Peyer's patch (tissue), 4 donors: ENCODE results near the gene TOM1L2. TPM values are rescaled to one million over a fixed set of nuclear protein-coding genes. Genes with fewer than 3 reads are reported as not detected.

ENCODE experiments used
- DNase-seq, 3 donors: peaks; one replicate each; pipeline ENCODE4 v3.0.0-alpha.2; 2017 to 2019
- H3K27ac ChIP-seq, 4 donors: fragments of 200-600 bp; sonication (generic); one replicate each; pipeline ENCODE4 v1.5.1; 2016 to 2019
- H3K27me3 ChIP-seq, 2 donors: fragments of 200-600 bp; sonication (generic); one replicate each; pipeline ENCODE4 v1.5.1; 2019
- H3K36me3 ChIP-seq, 3 donors: fragments of 200-600 bp; sonication (generic); one replicate each; pipeline ENCODE4 v1.5.1; 2016 to 2019
- H3K4me1 ChIP-seq, 4 donors: fragments of 200-600 bp; sonication (generic); one replicate each; pipeline ENCODE4 v1.5.1; 2016 to 2019
- H3K4me3 ChIP-seq, 4 donors: fragments of 200-600 bp; sonication (generic); 1 replicate in 3 of 4; 2 replicates in 1 of 4; pipeline ENCODE4 v1.5.1; 2016 to 2019; ENCODE audit warnings: mild to moderate bottlenecking in 1 of 4
- H3K9me3 ChIP-seq, 4 donors: fragments of 200-600 bp; sonication (generic); one replicate each; pipeline ENCODE4 v1.5.1; 2016 to 2019; ENCODE audit warnings: mild to moderate bottlenecking in 1 of 4
- CTCF ChIP-seq, 6 experiments: fragments of 450-650 bp in 4 of 6; fragments of 200-600 bp in 2 of 6; sonication (generic) in 1 of 6; IDR thresholded peaks; one replicate each; pipeline ENCODE4 v1.5.1; 2017 to 2019; ENCODE audit warnings: antibody characterized with exemption in 6 of 6, mild to moderate bottlenecking in 3 of 6, moderate library complexity in 1 of 6
- POLR2A ChIP-seq, 2 donors: fragments of 450-650 bp; IDR thresholded peaks; one replicate each; pipeline ENCODE4 v1.5.1; 2017; ENCODE audit warnings: antibody characterized with exemption in 2 of 2, mild to moderate bottlenecking in 2 of 2, moderate library complexity in 2 of 2
- total RNA-seq, 4 donors: library from RNA; depleted of rRNA; stranded (reverse); fragments of >200 nt; gene quantifications; one replicate each; pipeline ENCODE4 v1.1.0, GENCODE V29; 2016

The TOM1L2 gene
- total RNA-seq, 4 donors from 2014 or later: 49.5 to 74.8 (median 62.7) TPM

- H3K36me3 ChIP-seq: peaks cover 0 to 11% (median 0%) of the 10 kb centered on the region in 3 donors
- H3K4me1 ChIP-seq: peaks cover 0 to 38% (median 20%) of the 10 kb centered on the region in 4 donors
- no peak overlapping the region for H3K4me3 ChIP-seq
- DNase-seq: peak in 2 of 3 donors; percentile 80 to 87
- no peaks in the 10 kb centered on the region for H3K9me3 ChIP-seq
- TF ChIP-seq CTCF (IDR thresholded peaks at IDR 0.05) (no peak), POLR2A (IDR thresholded peaks at IDR 0.05) (no peak)
- H3K27ac ChIP-seq: peak overlapping the region; percentile 68 to 80 (median 78)
- H3K27me3 ChIP-seq: no peaks in the 10 kb centered on the region
These were observed 122.9 kb downstream of the TOM1L2 start for GRCh38 chr17:17849147-17849820.

DNA sequence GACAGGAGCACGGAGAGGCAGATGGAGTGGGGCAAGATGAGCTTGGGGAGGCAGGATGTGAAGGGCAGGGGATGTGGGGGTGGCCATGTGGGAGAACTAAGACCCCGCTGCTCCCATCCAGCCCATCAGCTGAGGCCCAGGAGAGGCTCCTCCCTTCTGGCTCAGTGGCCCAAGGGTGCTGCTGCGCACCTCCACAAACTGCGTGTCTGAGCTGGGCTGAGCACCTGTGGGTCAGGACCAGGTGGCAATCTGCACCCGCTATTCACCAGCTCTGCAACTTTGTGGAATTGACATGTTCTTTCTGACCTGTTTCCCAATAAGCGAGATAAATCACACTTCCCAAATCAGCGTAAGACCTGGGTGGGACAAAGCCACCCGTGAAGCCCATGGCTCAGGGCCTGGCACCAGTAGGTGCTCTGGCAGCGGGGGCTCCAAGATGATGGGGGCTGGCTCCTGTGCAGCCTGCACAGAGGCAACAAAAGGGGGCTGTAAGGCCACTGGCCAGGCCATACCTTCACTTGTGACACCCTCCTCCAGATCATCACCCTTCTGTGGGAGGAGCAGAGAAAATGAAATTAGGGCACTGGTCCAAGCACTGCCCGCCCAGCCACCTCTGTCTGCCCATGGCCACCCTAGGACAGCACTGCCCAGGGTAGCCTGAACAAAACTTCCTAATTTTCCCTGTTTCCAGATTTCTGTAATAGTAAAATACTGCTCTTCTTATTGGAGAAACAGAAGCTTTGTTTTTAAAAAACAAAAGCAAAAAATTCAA lies 123.7 kb downstream of the TOM1L2 start:
- Histone ChIP-seq H3K36me3 (peaks cover 0 to 11% (median 0%) of the 10 kb centered on the region in 3 donors), H3K4me3 (no peak overlapping the region), H3K27me3 (no peaks in the 10 kb centered on the region), H3K27ac (peak overlapping the region; percentile 2 to 80 (median 73)), H3K4me1 (peaks cover 0 to 33% (median 20%) of the 10 kb centered on the region in 4 donors), H3K9me3 (no peaks in the 10 kb centered on the region)
- no peak for TF ChIP-seq POLR2A (IDR thresholded peaks at IDR 0.05)
- no peak for TF ChIP-seq CTCF (IDR thresholded peaks at IDR 0.05)
- no peak for DNase-seq

DNA sequence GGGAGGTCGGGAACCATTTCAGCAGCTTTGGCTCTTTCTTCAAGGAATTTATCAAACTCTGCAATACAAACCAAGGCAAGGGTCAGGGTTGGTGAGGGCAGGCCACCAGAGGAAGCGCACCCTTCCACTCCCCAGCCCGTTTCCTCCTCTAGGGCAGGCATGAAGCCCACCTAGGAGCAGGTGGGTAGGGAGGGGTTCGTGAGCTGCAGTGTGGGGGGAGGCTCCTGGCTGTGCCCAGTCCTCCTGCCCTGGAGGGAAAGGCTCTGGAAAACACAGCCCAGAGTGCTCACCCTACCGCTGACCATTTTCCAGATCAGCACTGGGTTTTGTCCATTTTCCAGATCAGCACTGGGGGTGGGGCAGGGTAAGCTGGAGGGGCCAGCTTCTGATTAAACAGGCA lies 124.5 kb downstream of the TOM1L2 start:
- Histone ChIP-seq H3K9me3 (no peaks in the 10 kb centered on the region), H3K27me3 (no peaks in the 10 kb centered on the region), H3K4me1 (peaks cover 0 to 27% (median 20%) of the 10 kb centered on the region in 4 donors), H3K27ac (no peak overlapping the region), H3K4me3 (no peak overlapping the region), H3K36me3 (peaks cover 0 to 11% (median 0%) of the 10 kb centered on the region in 3 donors)
- DNase-seq: no peak
- no peak for TF ChIP-seq CTCF (IDR thresholded peaks at IDR 0.05)
- TF ChIP-seq POLR2A (IDR thresholded peaks at IDR 0.05): no peak

DNA sequence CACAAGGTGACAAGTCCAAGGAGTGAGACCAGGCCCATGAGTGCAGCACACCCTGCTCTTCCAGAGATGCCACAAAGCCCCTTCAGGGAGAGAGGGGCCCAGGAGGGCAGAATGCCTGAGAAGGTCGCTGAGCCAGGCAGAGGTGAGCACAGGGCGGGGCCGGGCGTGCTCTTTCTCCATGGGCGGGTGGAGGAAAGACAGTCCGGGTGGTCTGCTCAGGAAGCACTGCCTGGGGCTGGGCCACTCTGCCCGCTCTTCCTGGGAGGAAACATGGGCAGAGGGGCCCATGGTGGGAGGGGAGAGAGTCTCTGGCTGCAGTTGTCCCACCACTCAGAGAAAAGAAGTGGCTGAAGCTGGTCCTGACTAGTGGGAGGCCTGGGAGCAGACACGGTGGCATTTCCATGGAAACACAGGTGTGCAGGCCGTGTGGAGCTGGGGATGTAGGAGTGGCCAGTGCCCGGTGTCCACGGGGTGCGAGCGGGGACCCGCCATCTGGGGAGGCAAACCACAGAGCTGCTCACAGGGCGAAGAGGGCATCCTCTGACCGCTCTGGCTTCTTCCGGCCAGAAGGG lies 125.0 kb downstream of the TOM1L2 start:
- H3K36me3 ChIP-seq: peaks cover 0 to 11% (median 0%) of the 10 kb centered on the region in 3 donors
- TF ChIP-seq CTCF (IDR thresholded peaks at IDR 0.05): no peak
- TF ChIP-seq POLR2A (IDR thresholded peaks at IDR 0.05): no peak
- no peak overlapping the region for H3K4me3 ChIP-seq
- peaks cover 0 to 27% (median 20%) of the 10 kb centered on the region in 4 donors for H3K4me1 ChIP-seq
- no peaks in the 10 kb centered on the region for H3K9me3 ChIP-seq
- H3K27me3 ChIP-seq: no peaks in the 10 kb centered on the region
- no peak for DNase-seq
- no peak overlapping the region for H3K27ac ChIP-seq

DNA sequence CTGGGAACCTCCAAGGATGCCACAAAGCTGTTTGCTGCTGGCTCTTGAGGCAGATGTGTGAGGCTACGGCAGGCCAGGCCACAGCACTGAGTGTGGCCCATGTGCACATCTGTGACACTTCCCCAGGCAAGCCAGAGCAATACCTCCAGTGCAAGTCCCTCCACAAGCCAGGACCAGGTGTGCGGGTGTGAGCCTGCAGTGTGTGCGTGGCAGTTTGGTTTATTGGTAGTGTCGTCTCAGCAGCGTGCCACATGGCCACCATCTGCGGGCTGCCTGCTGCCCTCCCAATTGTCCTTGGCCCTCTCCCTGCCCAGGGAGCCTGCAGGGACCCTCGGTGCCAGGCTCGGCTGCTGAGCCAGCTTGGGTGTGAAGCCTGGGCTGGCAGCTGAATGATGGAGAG lies 125.6 kb downstream of the TOM1L2 start:
- no peaks in the 10 kb centered on the region for H3K27me3 ChIP-seq
- TF ChIP-seq CTCF (IDR thresholded peaks at IDR 0.05): no peak
- TF ChIP-seq POLR2A (IDR thresholded peaks at IDR 0.05): no peak
- no peak overlapping the region for H3K27ac ChIP-seq
- peaks cover 0 to 27% (median 20%) of the 10 kb centered on the region in 4 donors for H3K4me1 ChIP-seq
- H3K36me3 ChIP-seq: peaks cover 0 to 11% (median 0%) of the 10 kb centered on the region in 3 donors
- DNase-seq: no peak
- no peaks in the 10 kb centered on the region for H3K9me3 ChIP-seq
- H3K4me3 ChIP-seq: no peak overlapping the region
